Activated CD4-positive, alpha-beta T cell treated with anti-CD3 and anti-CD28 coated beads for 48 hours (primary cell): ENCODE measurements around the gene USP30.
A peak's percentile ranks its signal among the peaks of the same experiment; 100 is the strongest.
"Not testable (repeated sequence)": the region's sequence is repeated elsewhere in the genome, so short reads cannot be mapped to it uniquely, and the experiment has no call there.

Experiments used
- DNase-seq: peaks from one replicate; pipeline ENCODE4 v3.0.0-alpha.2; 2020

USP30 gene, protein sequence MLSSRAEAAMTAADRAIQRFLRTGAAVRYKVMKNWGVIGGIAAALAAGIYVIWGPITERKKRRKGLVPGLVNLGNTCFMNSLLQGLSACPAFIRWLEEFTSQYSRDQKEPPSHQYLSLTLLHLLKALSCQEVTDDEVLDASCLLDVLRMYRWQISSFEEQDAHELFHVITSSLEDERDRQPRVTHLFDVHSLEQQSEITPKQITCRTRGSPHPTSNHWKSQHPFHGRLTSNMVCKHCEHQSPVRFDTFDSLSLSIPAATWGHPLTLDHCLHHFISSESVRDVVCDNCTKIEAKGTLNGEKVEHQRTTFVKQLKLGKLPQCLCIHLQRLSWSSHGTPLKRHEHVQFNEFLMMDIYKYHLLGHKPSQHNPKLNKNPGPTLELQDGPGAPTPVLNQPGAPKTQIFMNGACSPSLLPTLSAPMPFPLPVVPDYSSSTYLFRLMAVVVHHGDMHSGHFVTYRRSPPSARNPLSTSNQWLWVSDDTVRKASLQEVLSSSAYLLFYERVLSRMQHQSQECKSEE

GRCh38 chr12:109052414-109053323 lies at the start of gene USP30:
TSS of gene USP30 (plus strand) at chr12:109052576. CDS start at chr12:109052679, 103 bp downstream.
- peak; percentile 90 for DNase-seq

- no peak for DNase-seq
Measured at GRCh38 chr12:109004017-109004416, 48.4 kb upstream of the USP30 start.

- no peak for DNase-seq
Measured at GRCh38 chr12:109009766-109010165, 42.6 kb upstream of the USP30 start.

DNA sequence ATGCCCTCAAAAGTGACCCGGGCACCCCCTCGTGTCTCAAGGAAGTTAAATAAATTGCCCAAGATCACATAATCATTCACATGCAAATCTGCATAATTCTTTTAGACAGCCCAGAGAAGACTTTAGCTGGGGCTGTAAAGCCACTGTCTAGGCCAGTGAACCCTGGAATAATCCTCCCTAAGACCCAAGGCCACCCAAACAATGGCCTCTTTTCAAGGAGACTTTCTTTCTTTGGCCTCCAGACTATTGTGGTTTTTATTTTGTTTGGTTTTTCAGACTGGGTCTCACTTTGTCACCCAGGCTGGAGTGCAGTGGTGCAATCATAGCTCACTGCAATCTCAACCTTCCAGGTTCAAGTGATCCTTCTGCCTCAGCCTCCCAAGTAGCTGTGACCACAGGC lies 42.1 kb upstream of the USP30 start:
- DNase-seq, result no peak

DNA sequence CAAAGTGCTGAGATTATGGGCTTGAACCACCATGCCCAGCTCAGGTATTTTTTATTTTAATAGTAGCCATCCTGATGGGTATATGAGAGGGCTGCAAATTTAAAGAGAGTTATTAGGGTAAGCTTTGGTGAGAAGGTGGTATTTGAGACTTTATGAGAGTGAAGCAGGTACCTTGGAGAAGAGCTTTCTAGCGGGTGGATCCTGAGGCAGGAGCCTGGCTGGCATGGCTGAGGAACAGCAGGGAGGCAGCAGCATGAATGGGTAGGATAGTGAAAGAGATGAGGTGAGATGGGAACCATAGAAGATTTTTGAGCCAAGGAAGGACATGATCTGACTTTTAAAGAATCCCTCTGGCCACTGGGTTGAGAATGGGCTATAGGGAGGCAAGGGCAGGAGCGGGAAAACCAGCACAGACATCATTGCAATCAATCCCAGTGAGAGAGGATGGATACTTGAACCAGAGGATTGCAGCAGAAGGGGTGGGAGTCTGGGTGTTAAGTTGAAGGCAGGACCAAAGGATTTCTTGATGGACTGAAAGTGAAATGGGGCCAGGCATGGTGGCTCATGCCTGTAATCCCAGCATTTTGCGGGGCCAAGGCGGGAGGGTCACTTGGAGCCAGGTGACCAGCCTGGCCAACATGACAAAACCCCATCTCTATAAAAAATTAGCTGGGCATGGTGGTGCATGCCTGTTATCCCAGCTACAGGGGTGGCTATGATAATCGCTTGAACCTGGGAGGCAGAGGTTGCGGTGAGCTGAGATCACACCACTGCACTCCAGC lies 37.2 kb upstream of the USP30 start:
- no peak for DNase-seq

DNA sequence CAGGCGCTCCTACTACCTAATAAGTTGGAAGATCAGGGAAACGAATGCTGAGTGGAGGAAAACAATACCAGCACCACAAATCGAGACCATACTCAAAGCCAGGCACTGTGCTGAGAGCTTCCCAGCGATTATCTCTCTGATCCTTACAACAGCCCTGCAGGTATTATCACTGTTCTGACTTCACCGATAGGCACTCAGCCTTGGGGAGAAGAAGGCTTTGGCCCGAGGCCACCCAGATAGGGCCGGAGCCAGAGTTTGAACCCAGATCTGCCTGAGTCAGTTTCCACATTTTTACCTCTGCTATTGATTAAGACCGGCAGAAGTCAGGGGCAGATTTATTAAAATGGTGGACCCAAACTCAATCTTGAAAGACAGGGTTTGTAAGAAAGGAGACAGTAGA lies 36.4 kb upstream of the USP30 start:
- no peak for DNase-seq

- DNase-seq, result no peak
Measured at GRCh38 chr12:109016978-109017377, 35.4 kb upstream of the USP30 start.

- DNase-seq, result no peak
Measured at GRCh38 chr12:109018296-109018695, 34.1 kb upstream of the USP30 start.

DNA sequence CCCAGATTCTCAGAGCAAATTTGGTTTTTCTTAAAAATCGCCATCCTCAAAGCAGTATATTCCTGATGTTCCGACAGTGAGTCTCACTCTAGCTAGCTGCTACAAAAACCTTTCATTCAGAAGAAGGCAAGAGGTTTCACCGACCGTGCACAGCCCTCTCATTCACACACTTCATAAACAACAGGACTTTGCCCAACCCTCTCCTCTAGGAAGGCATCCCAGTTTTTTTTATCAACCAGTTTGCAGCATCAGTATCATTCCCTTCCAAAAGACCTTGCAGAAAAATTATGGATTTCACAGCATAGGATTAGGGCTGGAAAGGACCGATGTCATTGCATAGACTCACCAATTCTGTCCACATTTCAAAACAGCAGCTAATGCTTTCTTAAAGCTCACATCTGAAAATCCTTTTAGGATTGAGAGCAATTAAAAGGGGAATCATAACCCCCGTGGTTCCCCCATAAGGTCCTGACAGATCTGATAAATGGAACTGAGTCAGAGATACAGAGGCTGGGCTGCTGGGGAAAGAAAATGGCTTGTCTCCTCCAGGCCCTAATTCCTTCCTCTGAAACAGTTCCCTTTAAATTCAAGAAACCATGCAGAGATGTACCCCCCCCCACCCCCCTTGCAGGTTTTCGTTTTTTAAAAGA lies 32.1 kb upstream of the USP30 start:
- no peak for DNase-seq

DNA sequence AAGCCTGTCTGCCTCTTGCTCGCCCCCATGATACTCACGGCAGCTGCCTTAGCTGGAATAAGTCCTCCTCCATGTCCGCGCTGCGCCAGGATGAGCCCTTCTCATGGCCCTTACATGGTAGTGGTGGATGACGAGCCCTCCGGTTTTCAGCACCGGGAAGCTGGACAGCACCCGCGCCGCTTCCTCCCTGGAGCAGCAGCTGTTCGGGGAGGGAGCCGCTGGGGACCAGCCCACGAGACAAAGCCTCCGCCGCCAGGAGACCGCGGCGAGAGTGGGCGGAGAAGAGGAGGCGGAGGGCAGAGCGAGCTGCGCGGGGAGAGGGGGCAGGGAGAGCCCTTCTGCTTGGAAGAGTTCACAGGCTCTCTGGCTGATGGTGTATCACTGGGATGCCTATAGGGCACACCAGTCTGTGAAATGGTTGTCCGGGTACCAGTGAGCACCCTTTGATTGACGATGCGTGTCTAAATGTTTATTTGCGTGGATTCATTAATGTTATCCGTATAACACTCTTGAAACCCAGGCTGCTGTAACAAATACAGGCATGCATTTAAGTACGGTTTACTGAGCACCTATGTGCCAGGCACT lies 31.5 kb upstream of the USP30 start, which contains the start of gene SVOP:
SVOP (minus strand) TSS at position 273 of the 585 bp plus-strand sequence; CDS start at position 73, 200 bp downstream.
- DNase-seq, result peak; percentile 53

- no peak for DNase-seq
Measured at GRCh38 chr12:109027767-109028166, 24.6 kb upstream of the USP30 start.

DNA sequence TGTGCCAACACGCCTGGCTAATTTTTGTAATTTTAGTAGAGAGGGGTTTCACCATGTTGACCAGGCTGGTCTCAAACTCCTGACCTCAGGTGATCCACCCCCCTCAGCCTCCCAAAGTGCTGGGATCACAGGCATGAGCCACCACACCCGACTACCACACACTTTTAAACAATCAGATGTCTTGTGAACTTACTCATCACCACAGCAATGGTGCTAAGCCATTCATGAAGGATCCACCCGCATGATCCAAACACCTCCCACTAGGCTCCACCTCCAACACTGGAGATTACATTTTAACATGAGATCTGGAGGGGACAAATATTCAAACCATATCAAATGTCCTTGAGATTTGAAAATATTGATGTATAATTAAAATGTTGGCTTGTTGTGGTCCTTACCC lies 23.8 kb upstream of the USP30 start:
- not testable (repeated sequence) for DNase-seq

DNA sequence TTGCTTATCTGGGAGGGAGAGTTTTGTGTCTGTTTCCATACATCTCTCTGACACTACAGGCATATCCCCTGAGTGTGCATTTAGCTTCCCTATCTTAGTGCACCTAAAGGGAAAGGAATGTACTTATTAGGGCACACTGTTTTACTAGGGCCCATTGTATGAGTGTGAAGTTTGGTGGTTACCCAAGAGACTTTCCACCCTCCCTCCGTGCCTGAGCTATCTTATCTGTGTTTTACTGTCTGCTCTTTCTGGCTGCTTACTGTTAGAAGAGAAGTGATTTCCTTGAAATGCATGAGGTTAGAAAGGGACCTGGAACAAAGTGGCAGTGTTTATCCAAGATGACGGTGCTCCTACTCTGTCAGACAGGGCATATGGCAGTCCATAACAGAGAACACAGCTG lies 23.0 kb upstream of the USP30 start:
- no peak for DNase-seq

GRCh38 chr12:109033239-109034196 lies 18.9 kb upstream of the USP30 start:
- DNase-seq, result no peak

DNA sequence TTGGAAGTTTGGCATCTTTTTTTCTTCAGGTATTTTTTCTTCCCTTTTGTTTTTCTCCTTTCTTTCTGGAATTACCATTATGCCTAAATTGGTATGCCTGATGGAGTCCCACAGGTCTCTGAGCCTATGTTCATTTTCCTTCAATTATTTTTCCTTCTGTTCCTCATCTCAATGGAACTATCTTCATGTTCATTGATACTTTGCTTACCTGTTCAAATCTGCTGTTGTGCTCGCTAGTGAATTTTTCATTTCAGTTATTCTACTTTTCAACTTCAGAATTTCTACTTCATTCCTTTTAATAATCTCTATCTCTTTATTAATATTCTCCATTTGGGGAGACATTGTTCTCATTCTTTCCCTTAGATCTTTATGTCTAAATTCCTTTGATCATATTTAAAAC lies 15.4 kb upstream of the USP30 start:
- no peak for DNase-seq

GRCh38 chr12:109044241-109044640 lies 8.1 kb upstream of the USP30 start:
- DNase-seq, result no peak

DNA sequence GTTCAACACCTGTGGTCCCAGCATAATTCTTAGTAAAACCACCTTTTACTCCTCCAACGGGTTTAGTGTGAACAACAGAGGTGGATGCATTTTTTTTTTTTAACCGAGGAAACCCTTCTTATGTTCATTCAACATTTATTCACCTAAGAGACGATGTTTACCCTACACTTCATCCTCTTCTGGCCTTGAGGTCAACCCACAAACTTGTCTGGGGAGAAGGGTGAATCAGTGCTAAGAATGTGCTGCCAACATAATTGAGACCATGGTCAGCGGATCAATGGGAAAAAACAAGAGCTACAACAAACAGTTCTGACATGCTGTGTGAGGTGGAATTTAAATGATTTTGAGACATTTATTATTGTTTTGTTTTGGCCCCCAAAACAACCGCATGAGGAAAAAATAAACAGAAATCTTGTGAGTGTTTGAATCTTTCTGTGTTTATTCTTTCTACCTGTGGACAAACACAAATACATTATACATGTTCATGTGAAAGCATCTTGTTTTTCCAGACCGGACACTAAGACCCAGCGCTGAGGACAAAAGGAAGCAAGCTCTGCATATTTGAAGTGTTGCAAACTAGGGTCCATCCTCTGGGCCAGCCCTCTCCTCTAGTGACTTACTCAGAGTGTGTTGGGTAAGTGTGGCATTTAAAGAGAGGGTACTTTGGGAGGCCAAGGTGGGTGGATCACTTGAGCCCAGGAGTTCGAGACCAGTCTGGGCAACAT lies 5.1 kb upstream of the USP30 start:
- DNase-seq, result no peak

DNA sequence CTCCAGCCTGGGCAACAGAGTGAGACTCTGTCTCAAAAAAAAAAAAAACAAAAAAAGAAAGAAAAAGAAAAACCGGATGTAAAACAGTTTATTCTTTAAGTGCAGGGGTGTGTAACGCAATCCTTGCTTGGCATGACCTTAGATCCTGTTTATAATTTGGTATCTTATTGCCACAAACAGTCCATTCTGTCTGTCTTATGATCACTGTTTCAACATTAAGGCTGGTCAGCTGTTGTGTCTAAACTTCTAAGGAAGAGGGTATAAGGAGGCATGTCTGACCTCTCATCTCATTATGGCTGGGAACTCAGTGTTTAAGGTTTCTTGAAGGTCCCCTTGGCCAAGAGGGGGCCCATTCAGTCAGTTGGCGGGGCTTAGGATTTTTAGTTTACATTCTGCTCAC lies 3.7 kb upstream of the USP30 start:
- not testable (repeated sequence) for DNase-seq

DNA sequence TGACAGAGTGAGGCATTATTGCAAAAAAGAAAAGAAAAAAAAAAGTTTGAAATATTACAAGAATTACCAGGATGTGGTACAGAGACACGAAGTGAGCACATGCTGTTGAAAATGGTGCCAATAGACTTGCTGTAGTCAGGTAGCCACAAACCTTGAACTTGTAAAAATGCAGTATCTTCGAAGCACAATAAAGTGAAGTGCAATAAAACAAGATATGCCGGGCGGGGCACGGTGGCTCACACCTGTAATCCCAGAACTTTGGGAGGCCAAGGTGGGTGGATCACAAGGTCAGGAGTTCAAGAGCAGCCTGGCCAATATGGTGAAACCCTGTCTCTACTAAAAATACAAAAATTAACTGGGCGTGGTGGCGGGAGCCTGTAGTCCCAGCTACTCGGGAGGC lies 2.6 kb upstream of the USP30 start:
- DNase-seq, result not testable (repeated sequence)

DNA sequence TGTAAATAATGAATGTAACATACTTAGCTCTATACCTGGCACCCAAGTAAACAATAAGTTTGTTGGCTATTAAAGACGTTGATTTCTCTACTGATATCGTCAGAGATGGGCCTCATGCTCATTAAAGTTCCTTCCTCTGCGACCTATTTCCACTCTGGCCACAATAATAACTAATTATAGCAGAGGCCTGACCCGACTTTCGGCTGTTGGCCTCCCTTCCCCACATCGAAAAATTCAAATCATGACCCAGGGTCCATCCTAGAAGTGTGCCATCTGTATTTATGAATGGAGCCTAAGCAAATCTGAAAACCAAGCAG lies 321 bp upstream of the USP30 start:
- DNase-seq, result no peak
